Activated CD8-positive, alpha-beta memory T cell treated with anti-CD3 and anti-CD28 coated beads, Interleukin-2, amount 50 U/mL, for 4 hours (primary cell): ENCODE data around the gene CYP2C9.
"Not testable (repeated sequence)": the region's sequence is repeated elsewhere in the genome, so short reads cannot be mapped to it uniquely, and the experiment has no call there.

ENCODE experiments used
- DNase-seq: peaks from one replicate; pipeline ENCODE4 v3.0.0-alpha.2; 2020

Gene CYP2C9

GRCh38 chr10:94938383-94938782 is at the start of gene CYP2C9:
Gene CYP2C9 (plus strand): TSS chr10:94938658. CDS start chr10:94938683, 25 bp downstream.
- DNase-seq, result no peak

- no peak for DNase-seq
Measured at GRCh38 chr10:94889123-94889522, 49.3 kb upstream of the CYP2C9 start.

- DNase-seq, result no peak
Measured at GRCh38 chr10:94890264-94891022, 48.0 kb upstream of the CYP2C9 start.

- not testable (repeated sequence) for DNase-seq
Measured at GRCh38 chr10:94898414-94898813, 40.0 kb upstream of the CYP2C9 start.

- no peak for DNase-seq
Measured at GRCh38 chr10:94902080-94902479, 36.4 kb upstream of the CYP2C9 start.

GRCh38 chr10:94902570-94902969 is 35.9 kb upstream of the CYP2C9 start:
- no peak for DNase-seq

GRCh38 chr10:94904506-94905148 is 33.8 kb upstream of the CYP2C9 start:
- not testable (repeated sequence) for DNase-seq

GRCh38 chr10:94916423-94916822 is 22.0 kb upstream of the CYP2C9 start:
- no peak for DNase-seq

- DNase-seq, result no peak
Measured at GRCh38 chr10:94936721-94937120, 1.7 kb upstream of the CYP2C9 start.

GRCh38 chr10:94943432-94944103 is 5.1 kb downstream of the CYP2C9 start:
- DNase-seq, result not testable (repeated sequence)

GRCh38 chr10:94946181-94946580 is 7.7 kb downstream of the CYP2C9 start:
- not testable (repeated sequence) for DNase-seq

- DNase-seq, result no peak
Measured at GRCh38 chr10:94963901-94964300, 25.4 kb downstream of the CYP2C9 start.

GRCh38 chr10:94983555-94983954 is 45.1 kb downstream of the CYP2C9 start:
- DNase-seq, result no peak

- DNase-seq, result no peak
Measured at GRCh38 chr10:94989192-94989591, 50.7 kb downstream of the CYP2C9 start.

- no peak for DNase-seq
Measured at GRCh38 chr10:94991243-94991888, 52.9 kb downstream of the CYP2C9 start.

- no peak for DNase-seq
Measured at GRCh38 chr10:94992811-94993210, 54.4 kb downstream of the CYP2C9 start.

GRCh38 chr10:94997741-94998174 is 59.3 kb downstream of the CYP2C9 start:
- no peak for DNase-seq

- no peak for DNase-seq
Measured at GRCh38 chr10:95026461-95026860, 88.0 kb downstream of the CYP2C9 start.

GRCh38 chr10:95031656-95032055 is 93.2 kb downstream of the CYP2C9 start:
- DNase-seq, result no peak

GRCh38 chr10:95034401-95034800 is 95.9 kb downstream of the CYP2C9 start:
- DNase-seq, result no peak

- DNase-seq, result no peak
Measured at GRCh38 chr10:95035332-95036295, 97.2 kb downstream of the CYP2C9 start.

- DNase-seq, result no peak
Measured at GRCh38 chr10:95039281-95039680, 100.8 kb downstream of the CYP2C9 start.
